Measurements from ENCODE around the gene TMEM132C.

TMEM132C gene

GRCh38 chr12:128458301-128458974 lies 191.5 kb downstream of the TMEM132C start:
- Histone ChIP-seq H3K4me2 (ENCODE audit: low read depth, low read length, poor library complexity, severe bottlenecking) (no peak overlapping the region), H3K79me2 (ENCODE audit: insufficient read depth, low read length) (no peaks in the 10 kb centered on the region), H3K27me3 (ENCODE audit: low read length) (no peaks in the 10 kb centered on the region), H3K9me2 (replicated peaks; ENCODE audit: insufficient read depth, low read length) (no peaks in the 10 kb centered on the region), H4K20me1 (ENCODE audit: low read depth, low read length) (no peaks in the 10 kb centered on the region), H3F3A (ENCODE audit: insufficient read depth) (no peaks in the 10 kb centered on the region), H3K36me3 (ENCODE audit: low read length) (no peaks in the 10 kb centered on the region), H2AFZ (ENCODE audit: low read depth, low read length, severe bottlenecking) (no peak overlapping the region), H3K4me3 (ENCODE audit: insufficient read depth, low read length, poor library complexity, severe bottlenecking) (no peak overlapping the region), H3K9me3 (ENCODE audit: insufficient read depth, low read length) (no peaks in the 10 kb centered on the region), H3K27ac (ENCODE audit: low read depth, low read length) (no peak overlapping the region), H3K9ac (ENCODE audit: low read length) (no peak overlapping the region)
- no peak for TF ChIP-seq EZH2phosphoT487 (conservative IDR thresholded peaks at IDR 0.05; ENCODE audit: low read length)
- no peak for TF ChIP-seq CTCF (IDR thresholded peaks at IDR 0.05; ENCODE audit: insufficient read depth, low read length, poor library complexity, severe bottlenecking)

- Histone ChIP-seq H3K4me3 (ENCODE audit: insufficient read depth, low read length, poor library complexity, severe bottlenecking) (no peak overlapping the region), H3K9me3 (ENCODE audit: insufficient read depth, low read length) (no peaks in the 10 kb centered on the region), H3K79me2 (ENCODE audit: insufficient read depth, low read length) (no peaks in the 10 kb centered on the region), H3K9me2 (replicated peaks; ENCODE audit: insufficient read depth, low read length) (no peaks in the 10 kb centered on the region), H3K36me3 (ENCODE audit: low read length) (no peaks in the 10 kb centered on the region), H2AFZ (ENCODE audit: low read depth, low read length, severe bottlenecking) (no peak overlapping the region), H4K20me1 (ENCODE audit: low read depth, low read length) (no peaks in the 10 kb centered on the region), H3K27ac (ENCODE audit: low read depth, low read length) (no peak overlapping the region), H3K27me3 (ENCODE audit: low read length) (no peaks in the 10 kb centered on the region), H3F3A (ENCODE audit: insufficient read depth) (no peaks in the 10 kb centered on the region), H3K9ac (ENCODE audit: low read length) (no peak overlapping the region), H3K4me2 (ENCODE audit: low read depth, low read length, poor library complexity, severe bottlenecking) (no peak overlapping the region)
- TF ChIP-seq EZH2phosphoT487 (conservative IDR thresholded peaks at IDR 0.05; ENCODE audit: low read length) = no peak
- TF ChIP-seq CTCF (IDR thresholded peaks at IDR 0.05; ENCODE audit: insufficient read depth, low read length, poor library complexity, severe bottlenecking) = no peak
These were observed 192.1 kb downstream of the TMEM132C start for GRCh38 chr12:128459067-128459466.

GRCh38 chr12:128463881-128464280 lies 196.9 kb downstream of the TMEM132C start:
- H3K79me2 ChIP-seq (ENCODE audit: insufficient read depth, low read length) = no peaks in the 10 kb centered on the region

More at GRCh38 chr12:128463881-128464280, 196.9 kb downstream of the TMEM132C start:
- Histone ChIP-seq H4K20me1 (ENCODE audit: low read depth, low read length) (no peaks in the 10 kb centered on the region), H3K9ac (ENCODE audit: low read length) (no peak overlapping the region), H3K36me3 (ENCODE audit: low read length) (no peaks in the 10 kb centered on the region), H3K27ac (ENCODE audit: low read depth, low read length) (no peak overlapping the region), H3F3A (ENCODE audit: insufficient read depth) (no peaks in the 10 kb centered on the region), H3K9me3 (ENCODE audit: insufficient read depth, low read length) (no peaks in the 10 kb centered on the region), H2AFZ (ENCODE audit: low read depth, low read length, severe bottlenecking) (no peak overlapping the region), H3K27me3 (ENCODE audit: low read length) (no peaks in the 10 kb centered on the region), H3K4me3 (ENCODE audit: insufficient read depth, low read length, poor library complexity, severe bottlenecking) (no peak overlapping the region), H3K9me2 (replicated peaks; ENCODE audit: insufficient read depth, low read length) (no peaks in the 10 kb centered on the region), H3K4me2 (ENCODE audit: low read depth, low read length, poor library complexity, severe bottlenecking) (no peak overlapping the region)
- TF ChIP-seq CTCF (IDR thresholded peaks at IDR 0.05; ENCODE audit: insufficient read depth, low read length, poor library complexity, severe bottlenecking) (no peak), EZH2phosphoT487 (conservative IDR thresholded peaks at IDR 0.05; ENCODE audit: low read length) (no peak)
